Limb (tissue), 2 donors: ENCODE data around the gene TESMIN.

Experiments
- DNase-seq, 2 donors: peaks; one replicate each; pipeline ENCODE4 v3.0.0-alpha.2; 2016; ENCODE audit errors: extremely low spot score in 2 of 2

The TESMIN gene

DNA sequence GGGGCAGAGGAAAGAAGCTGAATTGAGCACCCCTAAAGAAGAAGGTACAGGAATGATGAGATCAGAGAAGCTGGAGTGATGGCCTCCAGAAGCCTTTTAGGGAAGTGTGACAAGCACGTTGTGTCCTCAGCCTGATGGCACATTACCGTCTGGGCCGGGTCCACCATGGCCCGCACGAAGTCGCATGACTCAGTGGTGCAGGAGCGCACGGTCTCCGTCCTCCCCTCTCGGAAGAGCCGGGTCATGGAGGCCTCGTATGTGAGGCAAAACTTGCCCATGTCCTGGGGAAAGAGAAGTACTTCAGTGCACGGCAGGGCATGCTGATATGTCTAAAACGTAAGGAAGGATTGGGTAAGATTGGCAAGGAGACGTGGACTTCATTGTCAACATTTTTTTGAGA is 11.2 kb upstream of the TESMIN start:
- no peak for DNase-seq

GRCh38 chr11:68761801-68762200 is 10.5 kb upstream of the TESMIN start:
- DNase-seq, result no peak

DNA sequence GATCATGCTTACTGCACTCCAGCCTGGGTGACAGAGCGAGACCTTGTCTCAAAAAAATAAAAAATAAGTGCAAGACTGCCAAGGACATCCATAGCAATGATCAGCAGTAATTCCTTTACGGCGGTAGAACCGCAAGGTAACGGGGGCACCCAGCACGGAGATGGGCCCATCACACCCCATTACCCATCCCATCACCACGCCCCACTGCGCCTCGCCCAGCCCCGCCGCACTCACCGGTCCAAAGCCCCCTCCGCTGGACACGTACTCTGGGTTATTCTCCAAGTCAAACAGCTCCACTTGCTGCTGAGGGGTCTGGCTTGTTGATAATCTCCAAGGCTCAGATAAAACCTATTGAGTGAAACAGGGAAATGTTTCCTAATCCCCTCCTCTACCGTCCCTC is 8.7 kb upstream of the TESMIN start:
- no peak for DNase-seq

DNA sequence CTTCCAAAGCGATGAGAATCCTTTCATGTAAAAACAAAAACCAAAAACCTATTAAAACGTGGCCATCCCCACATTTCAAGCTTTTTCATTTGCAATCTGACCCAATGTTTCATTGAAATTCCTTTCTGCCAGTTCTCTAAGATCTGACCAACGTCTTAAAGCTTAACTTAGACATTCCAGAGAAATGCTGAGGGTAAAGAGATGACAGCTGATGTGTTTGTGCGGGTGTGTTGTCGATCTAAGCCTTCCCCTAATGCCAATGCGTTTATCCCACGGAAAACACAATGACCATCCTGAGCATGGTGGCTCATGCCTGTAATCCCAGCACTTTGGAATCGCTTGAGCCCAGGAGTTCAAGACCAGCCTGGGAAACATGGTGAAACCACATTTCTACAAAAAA is 6.4 kb upstream of the TESMIN start:
- no peak for DNase-seq

GRCh38 chr11:68756171-68756766 is 4.9 kb upstream of the TESMIN start:
- DNase-seq, result no peak

DNA sequence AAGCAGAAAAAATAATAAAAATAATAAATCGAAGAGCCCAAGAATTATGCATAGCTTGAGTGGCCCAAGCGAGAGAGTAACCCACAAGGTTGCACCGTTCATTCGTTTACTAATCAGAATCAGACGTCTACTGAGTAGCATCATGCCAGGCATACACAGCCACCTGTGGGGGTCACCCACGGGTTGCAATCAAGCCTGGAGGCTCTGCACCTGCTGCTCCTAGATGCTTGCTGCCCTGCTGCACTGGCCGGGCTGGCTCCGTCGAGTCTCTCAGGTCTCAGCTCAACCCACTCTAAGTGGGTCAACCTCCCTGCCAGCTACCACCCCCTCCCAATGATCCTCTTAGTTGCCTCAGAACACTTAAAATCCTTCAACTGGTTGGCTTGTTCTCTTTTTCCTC is 2.0 kb upstream of the TESMIN start:
- no peak for DNase-seq

DNA sequence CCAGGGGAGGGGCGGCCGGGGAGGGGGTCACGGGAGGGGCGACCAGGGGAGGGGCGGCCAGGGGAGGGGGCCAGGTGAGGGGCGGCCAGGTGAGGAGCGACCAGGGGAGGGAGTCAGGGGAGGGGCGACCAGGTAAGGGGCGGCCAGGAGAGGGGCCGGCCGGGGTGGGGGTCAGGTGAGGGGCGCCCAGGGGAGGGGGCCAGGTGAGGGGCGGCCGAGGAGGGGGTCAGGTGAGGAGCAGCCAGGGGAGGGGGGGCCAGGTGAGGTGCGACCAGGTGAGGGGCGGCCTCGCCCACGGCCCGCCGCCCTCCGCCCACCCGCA is 355 bp downstream of the TESMIN start:
- DNase-seq, result peak in 1 of 2 donors; percentile 39

DNA sequence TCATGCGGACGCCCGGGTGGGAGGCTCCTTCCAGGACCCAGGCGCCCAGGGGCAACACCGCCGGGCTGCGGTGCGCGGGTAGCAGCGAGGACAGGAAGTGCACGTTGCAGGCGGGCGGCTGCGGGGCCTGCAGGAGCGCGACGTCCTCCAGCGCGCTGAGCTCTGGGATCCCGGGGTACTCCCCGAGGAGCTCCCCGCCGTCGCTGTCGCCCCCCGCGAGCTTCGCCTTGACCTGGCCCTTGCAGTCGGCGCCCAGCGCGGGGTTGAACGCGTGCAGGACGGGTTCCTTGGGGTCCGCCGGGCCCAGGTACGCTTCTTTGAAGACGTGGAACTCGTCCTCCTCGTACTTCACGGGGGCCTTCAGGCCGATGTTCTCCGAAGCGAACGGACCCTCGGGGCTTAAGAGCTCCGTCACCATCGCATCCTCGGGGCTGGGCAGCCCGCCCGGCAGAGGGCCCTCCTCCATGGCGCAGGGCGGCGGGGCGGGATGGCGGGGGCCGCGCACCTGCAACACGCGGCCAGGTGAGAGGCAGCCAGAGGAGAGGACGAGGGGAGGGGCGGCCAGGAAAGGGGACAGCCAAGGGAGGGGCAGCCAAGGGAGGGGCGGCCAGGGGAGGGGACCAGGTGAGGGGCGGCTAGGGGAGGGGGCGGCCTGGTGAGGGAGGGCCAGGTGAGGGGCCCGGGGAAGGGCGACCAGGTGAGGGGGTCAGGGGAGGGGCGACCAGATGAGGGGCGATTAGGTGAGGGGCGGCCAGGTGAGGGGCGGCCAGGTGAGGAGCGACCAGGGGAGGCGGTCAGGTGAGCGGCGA is 921 bp downstream of the TESMIN start:
- DNase-seq, result peak in 1 of 2 donors; percentile 51

DNA sequence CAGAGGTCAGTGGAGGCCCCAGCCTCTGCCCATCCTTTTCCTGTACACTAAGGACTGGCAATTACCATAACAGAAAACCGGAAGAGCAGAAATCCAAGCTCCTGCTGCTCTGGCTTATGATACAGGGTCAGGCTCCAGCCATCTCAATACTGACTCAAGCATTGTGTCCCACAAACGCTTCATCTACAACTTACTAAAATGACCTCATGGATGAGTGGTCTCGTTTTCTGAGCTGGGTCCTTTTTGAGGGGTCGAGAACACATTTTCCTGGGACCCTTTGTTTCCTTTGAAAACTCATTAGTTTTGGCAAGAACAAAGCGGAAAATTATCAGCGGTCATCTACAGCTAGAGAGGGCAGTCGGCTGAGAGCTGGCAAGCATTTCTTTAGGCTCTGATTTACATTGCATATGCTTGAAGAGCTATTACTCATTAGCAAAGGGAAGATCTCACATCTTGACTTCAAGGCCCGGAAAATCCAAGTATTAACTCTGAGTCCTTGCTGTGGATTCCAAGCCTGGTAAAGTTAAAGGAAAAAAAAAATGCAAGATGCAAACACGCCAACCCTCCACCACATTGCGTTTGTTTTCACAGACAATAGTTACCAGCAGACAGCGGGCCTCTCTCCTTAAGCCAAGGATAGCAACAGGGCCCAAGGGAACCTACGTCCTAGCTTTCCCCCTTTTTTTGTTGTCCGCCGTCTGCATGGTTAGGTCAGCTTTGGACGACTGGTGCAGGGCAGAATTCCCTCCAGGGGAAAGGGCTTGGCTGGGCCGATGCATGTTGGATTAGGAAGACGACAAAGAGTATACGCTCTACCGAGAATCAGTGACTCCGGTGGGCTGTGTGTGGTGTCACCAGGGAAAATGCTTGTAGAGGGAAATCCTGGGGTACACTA is 1.8 kb downstream of the TESMIN start:
- DNase-seq, result peak in 1 of 2 donors; percentile 38

DNA sequence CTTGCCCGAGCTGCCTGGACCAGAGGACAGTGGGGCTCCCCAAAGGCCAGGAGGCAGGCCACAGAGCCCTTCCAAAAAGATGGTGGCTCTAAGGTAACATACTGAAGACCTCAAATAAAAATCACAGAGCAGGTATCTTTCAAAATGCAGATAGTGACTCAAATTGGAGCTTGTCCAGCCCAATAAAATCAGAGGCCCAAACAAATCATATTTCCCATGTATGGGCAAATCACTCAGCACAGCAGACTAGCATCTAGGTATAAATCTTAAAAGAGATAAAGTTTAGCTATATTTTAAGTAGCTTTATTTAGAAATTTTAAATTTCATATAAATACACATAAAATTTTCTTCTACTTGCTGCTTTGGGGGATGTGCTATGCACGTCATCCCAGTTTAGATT is 3.3 kb downstream of the TESMIN start:
- no peak for DNase-seq

DNA sequence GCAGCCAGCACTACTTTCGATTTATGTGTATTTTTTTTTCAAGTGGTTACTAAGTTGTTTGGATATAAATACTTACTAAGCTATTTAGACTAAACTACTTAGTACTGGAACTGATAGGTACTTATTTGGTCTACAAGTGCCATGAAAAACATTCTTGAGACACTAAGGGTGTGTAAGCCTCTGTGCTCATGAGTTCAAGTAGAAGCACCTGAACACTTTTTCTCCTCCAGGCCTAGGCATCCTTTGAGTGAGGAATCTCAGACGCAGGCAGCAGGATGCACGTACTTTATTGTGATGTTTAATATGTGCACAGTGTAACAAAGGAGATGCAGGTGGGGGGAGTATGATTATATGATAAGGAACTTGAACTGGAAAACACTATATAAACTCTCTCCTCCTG is 7.8 kb downstream of the TESMIN start:
- no peak for DNase-seq

DNA sequence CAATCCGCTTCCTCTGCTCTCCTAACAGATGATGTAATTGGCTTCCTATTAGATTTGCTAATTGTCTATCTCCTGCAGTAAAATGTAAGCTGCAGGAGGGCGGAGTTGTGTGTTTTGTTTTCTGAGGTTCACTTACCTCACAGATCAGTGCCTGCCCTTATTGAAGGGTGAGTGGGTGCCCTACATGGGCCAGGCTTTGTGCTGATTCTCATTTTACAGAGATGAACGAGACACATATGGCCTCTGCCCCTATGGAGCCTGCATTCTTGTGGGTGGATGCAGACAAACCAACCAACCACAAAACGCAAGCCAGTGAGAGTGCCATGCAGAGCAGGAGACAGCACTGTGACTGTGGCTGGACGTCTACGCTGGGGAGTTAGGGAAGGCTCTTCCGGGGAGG is 9.9 kb downstream of the TESMIN start:
- DNase-seq, result no peak

- DNase-seq, result no peak
These were observed 15.7 kb downstream of the TESMIN start for GRCh38 chr11:68735646-68736045.

DNA sequence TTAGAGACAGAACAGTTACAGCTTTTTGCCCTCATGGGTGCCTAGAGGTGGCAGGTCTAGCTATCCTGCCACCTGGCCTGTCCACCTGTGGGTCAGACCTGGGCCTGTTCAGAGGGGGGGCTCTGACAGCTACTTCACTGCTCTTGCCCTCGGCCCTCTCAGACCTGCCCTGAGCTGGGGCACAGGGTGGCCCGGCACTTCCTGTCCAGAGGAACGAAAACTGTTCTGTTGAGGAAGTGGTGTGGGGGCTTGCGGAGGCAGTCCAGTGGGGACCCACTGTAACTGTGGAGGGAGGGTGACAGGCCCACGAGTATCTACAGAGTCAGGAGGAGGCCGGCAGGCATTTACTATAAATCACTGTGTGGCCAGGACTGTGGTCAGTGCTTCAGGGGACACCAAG is 16.2 kb downstream of the TESMIN start:
- no peak for DNase-seq

GRCh38 chr11:68734111-68734510 is 17.2 kb downstream of the TESMIN start:
- DNase-seq, result no peak

GRCh38 chr11:68727783-68728182 is 23.5 kb downstream of the TESMIN start:
- no peak for DNase-seq

GRCh38 chr11:68724293-68724692 is 27.0 kb downstream of the TESMIN start:
- DNase-seq, result no peak

DNA sequence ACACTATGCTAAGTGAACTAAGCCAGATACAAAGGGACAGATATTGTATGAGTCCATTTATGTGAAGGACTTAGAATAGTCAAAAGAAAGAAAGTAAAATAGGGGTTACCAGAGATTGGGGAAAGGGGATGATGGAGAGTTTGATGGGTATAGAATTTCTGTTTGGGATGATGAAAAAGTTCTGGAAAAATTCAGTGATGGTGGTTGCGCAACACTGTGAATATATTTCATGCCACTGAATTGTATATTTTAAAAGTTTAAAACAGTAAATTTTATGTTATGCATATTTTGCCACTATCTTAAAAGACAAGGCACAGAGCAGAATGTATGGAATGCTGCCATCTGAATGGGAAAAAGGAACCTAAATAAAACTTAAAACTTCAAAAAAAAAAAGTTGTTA is 29.2 kb downstream of the TESMIN start:
- DNase-seq, result no peak

DNA sequence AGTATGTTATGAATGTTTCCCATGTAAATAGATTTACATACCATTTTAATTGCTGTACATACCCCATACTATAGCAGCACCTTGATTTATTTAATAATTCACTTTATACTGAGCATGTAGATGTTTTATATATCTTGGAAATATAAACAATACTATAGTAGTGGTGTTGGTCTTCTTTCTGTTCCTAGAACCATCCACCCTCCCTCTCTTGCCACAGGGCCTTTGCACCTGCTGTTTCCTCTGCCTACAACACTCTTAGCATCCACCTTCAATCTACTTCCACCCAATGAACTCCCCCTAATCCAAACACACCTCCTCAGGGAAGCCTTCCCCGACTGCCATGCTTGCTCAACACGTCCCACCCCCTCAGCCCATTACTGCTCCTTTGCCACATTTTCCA is 30.2 kb downstream of the TESMIN start:
- DNase-seq, result no peak

DNA sequence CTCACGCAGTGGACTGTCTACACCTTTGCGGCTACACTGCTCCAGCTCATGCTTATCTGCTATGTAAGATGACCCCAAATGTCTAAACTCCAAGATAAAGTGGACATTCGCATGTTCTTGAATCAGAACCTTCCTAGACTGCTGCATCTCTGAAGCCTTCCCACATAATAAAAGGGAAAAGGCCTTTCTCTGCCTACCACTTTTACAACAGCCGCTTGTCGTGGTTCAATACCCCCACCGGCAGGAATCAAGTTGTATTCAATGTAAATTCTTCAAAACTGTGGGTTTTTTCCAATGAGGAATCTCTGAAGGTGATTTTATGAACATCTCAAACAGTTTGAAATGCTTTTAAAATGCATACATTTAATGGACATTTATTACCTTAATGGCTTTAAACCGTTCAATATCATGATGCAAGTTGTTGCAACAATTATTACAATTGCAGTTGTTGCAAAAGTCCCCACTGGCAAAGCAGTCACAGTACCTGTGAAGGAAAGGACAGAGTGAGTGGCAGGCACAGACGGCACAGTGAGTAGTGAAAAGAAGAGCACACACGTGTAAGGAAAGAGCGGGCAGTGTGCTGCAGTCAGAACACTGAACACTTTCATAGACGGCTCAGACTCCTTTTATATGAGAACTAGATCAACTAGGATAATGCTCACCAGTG is 35.7 kb downstream of the TESMIN start:
- no peak for DNase-seq

- DNase-seq, result no peak
These were observed 37.1 kb downstream of the TESMIN start for GRCh38 chr11:68714060-68714856.
